Hypothalamus (tissue), 51 donors: Measurements from ENCODE around the gene HOMER2.
A peak's percentile ranks its signal among the peaks of the same experiment; 100 is the strongest.
"Not testable (repeated sequence)": the region's sequence is repeated elsewhere in the genome, so short reads cannot be mapped to it uniquely, and the experiment has no call there.

ENCODE experiments used
- DNase-seq, 51 donors: peaks; one replicate each; lab custom pipeline; 2025; lab: John Stamatoyannopoulos, UW

HOMER2 gene

GRCh38 chr15:82865981-82866380, 86.5 kb downstream of the HOMER2 start:
- not testable (repeated sequence) for DNase-seq

GRCh38 chr15:82865581-82865980, 86.9 kb downstream of the HOMER2 start:
- DNase-seq = not testable (repeated sequence)

- no peak for DNase-seq
These were observed 87.6 kb downstream of the HOMER2 start for GRCh38 chr15:82864967-82865366.

GRCh38 chr15:82862886-82863285, 89.6 kb downstream of the HOMER2 start:
- no peak for DNase-seq

DNA sequence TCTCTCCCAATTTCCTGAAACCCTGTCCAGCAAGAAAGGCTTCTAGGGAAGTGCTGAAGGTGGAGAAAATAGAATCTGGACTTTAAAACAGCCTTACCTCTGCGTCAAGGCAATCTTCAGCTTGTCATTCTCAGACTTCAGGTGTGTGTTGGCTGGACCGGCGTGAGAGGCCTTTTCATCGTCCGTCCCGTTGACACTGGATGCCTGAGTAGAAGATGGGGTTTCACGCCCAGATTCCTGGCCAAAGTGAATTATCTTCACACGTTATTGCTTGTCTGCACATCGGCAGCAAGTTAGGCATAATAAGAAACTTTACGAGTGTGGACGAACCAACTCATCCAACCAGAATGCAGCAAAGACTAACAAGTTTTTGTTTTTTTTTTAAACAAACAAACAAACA, 93.6 kb downstream of the HOMER2 start:
- DNase-seq = no peak

DNA sequence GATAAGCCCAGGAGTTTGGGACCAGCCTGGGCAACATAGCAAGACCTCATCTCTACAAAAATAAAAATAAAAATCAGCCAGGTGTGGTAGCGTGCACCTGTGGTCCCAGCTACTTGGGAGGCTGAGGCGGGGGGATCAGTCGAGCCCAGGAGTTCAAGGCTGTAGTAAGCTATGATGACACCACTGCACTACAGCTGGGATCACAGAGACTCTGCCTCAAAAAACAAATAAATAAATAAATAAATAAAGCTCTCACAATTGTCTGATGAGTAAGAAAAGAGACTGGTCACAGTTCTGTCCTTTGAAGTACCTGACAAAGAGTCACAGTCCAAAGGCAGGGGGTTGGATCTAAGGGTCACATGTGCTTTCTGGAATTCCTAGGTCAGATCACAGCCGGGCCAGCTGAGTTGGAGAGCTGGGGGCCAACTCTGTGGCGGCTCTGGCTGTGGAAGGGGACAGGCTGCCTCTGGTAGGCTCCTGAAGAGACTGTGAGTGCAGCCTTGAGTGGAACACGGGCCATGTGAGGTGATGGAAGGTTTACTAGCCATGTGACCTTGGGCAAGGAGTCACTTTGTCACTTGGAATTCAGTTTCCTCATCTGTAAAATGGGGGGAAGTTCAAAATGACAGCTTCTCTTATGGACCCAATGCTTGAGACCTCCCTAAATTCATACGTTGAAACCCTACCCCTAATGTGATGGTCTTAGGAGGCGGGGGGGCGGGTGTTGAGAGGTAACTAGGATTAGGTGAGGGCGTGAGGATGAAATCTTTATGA, 95.9 kb downstream of the HOMER2 start:
- no peak for DNase-seq

DNA sequence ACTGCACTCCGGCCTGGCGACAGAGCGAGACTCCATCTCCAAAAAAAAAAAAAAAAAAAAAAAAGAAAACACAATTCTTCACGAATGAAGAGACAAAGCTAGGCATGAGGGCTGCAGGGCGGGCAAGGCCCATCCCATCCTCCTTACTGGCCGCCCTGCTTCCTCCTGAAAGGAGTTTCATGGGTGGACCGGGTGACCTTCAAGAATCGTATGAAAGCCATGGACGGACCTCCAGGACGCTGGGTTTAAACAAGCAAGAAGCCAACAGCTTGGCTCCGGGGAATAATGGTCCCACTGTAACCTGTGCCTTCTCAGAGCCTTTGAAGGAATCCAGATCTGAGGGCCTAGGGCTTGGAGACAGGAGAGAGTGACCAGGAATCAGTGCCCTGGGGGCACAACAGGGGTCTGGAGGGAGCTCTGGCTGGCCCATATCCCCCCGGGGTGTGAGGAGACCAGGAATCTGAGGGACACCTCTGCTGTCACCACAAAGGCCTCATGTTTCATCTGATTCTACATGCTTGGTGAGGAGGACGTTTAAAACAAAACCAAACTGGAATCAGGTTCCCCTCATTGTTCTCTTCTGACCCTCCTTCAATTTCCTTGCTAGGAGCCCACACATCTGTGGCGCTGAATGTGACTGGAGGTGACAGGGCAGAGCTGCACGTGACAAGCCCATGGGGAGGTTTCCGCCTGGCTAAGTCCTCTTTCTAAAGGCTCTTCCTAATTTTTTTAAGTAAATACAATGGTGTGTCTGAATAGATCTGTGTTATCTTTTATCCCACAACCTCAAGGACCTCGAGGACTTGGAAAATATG, 97.0 kb downstream of the HOMER2 start:
- DNase-seq = no peak

DNA sequence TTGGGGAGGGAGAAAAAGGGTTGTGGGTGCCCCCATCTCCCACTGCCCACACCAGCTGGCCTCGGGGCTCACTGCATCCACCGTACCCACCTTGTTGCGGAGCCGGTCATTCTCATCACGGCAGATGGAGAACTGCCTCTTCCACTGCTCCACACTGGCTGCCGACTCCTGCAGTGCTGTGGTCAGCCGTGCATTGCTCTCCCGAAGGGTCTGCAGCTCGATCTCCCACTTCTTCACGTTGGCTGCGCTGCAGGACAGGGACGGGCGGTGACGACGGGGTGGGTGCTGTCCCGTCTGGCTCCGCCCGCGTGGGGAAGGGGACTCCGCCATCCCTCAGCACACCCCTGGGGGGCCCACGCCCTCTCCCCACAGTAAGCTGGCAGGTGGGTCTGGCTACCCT, 98.0 kb downstream of the HOMER2 start:
- DNase-seq = no peak

GRCh38 chr15:82852941-82853561, 99.5 kb downstream of the HOMER2 start:
- DNase-seq = no peak

DNA sequence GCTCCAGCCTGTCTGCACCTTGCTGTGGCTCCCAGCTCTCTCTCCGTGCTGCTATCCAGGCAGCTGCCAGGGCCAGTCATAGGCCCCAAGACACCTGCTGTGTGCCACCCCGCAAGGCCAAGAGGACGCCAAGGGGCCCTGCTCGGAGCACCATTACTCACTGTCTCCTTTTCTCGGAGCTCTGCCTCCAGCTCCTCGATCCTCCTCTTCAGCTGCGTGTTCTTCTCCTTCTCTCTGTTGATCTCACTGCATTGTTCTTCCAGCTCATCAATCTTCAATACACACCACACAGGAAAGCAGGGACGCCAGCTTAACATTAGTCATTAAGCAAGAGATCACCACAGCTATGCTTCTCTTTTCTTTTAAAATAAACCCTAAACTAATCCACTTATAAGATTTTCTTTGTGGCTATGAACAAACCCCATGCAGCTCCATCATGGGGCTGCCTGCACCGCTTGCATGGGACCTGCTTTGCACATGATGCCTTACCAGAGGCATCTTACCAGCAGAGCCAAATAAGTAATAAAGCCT, 100.5 kb downstream of the HOMER2 start:
- no peak for DNase-seq

DNA sequence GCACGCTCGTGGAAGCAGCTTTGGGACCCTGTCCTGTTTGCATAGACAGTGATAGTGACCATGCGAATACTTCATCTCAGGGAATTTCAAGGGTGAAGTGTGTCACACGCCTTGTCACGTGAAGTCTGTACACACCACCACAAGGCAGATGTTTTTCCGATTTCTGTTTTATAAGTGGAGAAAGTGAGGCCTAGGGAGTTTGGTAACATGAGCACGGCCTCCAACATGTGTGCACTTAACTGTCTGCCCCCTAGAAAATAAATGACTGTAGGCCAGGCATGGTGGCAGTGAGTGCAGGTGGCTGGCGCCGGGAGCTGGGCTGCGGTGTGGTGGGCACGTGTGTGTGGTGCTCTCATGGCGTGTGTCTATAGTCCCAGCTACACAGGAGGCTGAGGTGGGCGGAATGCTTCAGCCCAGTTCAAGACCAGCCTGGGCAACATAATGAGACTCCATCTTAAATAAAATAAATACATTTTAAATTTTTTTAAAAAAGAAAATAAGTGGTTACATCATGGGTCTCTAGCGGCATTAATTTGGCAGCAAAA, 101.1 kb downstream of the HOMER2 start:
- DNase-seq = no peak

DNA sequence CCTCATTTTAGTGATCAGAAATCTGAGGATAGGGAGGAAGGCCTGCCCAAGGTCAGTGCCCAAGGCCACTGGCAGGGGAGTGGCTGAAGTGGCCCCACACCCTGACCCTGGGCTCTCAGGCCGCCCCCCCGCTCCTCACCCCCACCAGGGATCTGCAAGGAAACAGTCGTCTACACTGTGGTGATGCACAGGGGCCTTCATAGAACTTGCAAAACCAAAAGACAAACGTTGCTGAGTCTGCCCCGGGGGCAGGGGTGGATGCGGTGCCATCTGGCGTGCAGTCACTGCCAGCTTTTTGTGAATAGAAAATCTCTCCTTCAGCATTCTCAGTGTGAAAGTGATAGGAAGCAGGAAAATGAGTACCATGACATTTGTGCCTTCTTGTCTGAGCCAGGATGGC, 101.8 kb downstream of the HOMER2 start:
- DNase-seq = peak in 1 of 51 donors; percentile 11

DNA sequence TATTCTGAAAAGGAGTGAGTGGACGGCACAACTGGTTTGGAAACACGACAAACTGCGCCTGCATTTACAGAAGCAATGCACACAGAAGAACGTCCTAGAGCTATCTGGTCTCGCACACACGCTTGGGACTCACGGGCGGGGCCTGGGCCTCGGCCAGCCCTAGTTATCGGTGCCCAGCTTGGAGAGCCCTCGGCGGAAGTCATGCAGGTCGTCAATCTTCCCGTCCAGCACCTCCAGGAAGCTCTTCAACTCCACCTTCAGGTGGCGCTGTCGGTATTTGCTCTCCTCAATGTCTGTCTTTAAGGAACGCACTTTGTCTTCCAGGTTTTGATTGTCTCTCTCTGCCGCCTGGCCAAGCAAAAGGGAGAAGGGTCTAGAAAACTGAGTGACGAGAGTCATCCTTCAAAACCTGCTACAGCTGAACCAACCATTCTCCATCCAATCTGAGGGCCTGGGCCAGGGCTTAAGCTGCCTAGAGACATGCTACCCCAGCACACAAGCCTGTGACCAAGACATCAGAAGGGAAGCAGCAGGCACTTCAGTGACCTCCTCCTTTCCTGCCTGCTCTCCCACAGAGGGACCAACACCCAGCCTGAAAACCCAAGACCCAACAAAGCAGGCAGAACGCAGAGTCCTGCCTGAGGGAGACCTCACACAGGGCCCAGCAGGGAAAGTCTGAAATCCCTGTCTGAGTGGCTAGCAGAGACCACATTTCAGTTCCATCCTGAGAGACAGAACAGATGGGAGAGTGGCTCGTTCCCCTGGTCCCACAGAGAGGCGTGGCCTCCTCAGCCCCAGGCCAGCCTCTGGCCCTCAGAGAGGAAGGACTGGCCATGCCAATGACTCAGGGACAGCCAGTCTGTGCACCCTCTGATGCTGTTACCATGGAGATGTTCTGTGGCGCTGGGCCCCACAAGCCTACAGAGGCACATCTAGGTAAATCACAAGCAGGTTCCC, 102.7 kb downstream of the HOMER2 start:
- DNase-seq = peak in 26 of 51 donors; percentile 4 to 54 (median 24)

DNA sequence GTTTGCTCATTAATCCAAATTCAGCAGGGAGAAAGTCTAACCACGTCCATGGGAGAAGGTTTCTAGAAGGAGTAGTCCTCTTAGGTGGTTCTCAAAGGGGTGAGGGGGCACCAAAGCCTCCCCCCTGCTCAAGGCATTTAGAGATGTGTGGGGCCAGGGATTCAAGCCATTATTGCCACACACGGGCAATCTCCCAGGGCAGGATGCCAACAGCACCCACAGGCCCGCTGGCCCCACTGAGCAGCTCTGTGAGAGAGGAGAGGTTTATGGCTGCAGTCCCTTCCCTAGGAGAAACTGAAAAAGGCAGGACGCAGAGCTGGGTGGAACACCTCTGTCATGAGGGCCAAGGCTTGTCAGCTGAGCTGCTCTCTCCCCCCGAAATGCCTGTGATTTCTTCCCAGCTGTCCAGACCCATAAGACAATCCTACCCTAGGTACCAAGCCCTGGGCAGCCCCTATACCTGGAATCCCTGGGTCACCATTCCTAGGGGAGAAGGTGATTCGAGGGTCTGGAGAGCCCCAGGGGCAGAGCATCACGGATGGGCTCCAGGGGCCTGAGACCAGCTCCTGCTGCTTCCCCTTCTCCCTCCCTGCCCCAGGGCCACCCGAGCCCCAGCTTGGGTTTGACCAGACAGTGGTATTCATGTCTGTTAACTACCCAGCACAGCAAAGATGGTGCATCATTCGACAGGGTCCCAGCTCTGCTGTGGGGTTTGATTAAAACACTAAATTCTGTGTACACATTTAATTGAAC, 104.1 kb downstream of the HOMER2 start:
- DNase-seq = no peak

- DNase-seq = no peak
These were observed 104.8 kb downstream of the HOMER2 start for GRCh38 chr15:82847703-82848102.

DNA sequence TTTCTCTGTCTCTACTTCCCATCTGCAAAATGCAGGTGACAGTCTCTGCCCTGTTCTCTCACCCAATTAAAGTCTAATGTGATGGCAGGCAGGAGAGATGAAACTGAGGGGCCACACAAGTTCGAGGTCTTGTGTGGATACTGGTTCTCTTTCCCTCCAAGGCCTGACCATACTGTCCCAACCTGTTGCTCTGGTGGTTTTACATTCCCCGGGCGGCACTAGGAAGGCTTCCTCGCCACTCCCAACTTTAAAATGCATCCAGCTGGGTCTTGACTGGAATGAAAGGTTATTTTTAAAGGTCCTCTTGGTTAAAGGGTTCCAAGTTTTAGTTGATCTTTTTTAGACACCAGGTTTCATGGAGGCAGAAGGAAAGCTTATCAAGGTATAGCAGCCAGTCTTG, 105.9 kb downstream of the HOMER2 start:
- no peak for DNase-seq

DNA sequence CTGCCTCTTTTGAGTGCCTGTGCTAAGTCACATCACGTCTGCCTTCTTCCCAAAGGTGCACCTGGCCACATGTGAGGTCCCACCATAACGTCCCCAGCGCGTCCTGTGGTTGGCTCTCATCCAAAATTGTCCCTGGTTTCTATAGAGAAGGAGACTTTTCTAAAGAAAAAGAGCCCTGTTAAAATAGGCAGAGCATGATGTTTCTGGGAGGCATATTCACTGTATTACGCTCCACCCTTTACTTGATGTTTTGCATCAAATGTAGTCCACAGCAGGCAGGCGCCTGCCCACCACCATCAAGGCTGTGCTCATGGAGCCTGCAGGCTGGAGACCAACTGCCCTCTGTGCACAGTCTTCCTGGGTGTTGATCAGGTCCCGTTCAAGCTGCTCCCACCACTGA, 106.8 kb downstream of the HOMER2 start:
- no peak for DNase-seq

GRCh38 chr15:82843566-82843965, 109.0 kb downstream of the HOMER2 start:
- no peak for DNase-seq

- no peak for DNase-seq
These were observed 112.4 kb downstream of the HOMER2 start for GRCh38 chr15:82840166-82840565.
